GM21723 (cell line): ENCODE results near the gene CIDEB.
A peak's percentile ranks its signal among the peaks of the same experiment; 100 is the strongest.

Experiments used
- ATAC-seq: cut with Tn5 transposase; IDR thresholded peaks from one replicate; pipeline ENCODE4 v1.9.1; 2021; ENCODE audit warnings: mild to moderate bottlenecking, moderate library complexity; ENCODE audit not compliant: unreplicated experiment

CIDEB gene

DNA sequence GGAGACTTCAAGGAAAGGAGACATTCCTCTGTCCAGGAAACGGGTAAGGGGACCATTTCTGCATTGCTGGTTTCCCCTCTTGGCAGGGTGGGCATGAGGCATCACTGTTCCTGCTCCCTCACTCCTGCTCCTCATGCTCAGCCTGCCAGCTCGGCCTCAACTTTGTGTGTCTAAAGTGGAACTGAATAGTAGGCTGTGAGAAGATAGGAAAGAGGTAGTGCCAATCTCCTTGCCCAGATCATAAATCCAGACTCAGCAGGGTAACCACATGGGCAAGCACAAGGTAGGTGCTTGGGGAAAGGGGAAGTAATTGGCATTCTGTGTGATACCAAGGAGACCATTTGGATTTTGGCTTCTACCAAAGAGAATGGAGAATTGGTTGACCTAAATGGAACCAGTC, 6.1 kb upstream of the CIDEB start:
- ATAC-seq: no peak

DNA sequence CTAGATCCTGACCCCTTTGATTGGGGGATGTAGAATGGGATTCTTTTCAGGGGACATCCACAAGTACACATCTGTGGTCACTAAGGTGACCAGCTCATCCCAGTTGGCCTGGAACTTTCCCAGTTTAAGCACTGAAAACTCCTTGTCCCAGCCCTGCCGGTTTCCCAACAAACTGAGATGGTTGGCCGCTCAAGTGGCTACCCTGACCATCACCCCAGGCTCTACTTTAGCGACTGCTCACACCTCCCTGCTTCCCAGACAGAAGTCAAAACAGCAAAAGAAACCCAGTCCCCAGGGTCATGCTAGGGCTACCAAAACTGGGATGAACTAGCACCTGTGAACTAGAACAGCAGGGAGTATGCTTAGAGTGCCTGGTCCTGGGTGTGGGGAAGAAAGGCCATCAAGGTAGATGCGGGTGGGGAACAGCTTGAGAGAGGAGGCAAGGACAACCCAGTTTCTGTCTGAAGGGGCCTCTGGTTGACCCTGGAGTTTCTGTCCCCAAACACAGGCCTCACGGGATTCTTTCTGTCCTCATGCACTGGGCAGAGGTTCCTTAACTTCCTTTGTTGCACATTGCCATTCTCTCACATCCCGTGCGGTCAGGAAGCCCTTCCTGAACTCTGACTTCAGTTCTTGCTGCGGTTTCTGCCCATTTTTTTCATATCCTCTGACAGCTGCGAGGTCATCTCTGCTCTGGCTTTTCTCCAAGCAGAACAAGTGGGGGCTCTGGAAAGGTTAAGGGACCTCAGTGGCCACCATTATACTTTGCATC, 5.1 kb upstream of the CIDEB start:
- ATAC-seq: no peak

DNA sequence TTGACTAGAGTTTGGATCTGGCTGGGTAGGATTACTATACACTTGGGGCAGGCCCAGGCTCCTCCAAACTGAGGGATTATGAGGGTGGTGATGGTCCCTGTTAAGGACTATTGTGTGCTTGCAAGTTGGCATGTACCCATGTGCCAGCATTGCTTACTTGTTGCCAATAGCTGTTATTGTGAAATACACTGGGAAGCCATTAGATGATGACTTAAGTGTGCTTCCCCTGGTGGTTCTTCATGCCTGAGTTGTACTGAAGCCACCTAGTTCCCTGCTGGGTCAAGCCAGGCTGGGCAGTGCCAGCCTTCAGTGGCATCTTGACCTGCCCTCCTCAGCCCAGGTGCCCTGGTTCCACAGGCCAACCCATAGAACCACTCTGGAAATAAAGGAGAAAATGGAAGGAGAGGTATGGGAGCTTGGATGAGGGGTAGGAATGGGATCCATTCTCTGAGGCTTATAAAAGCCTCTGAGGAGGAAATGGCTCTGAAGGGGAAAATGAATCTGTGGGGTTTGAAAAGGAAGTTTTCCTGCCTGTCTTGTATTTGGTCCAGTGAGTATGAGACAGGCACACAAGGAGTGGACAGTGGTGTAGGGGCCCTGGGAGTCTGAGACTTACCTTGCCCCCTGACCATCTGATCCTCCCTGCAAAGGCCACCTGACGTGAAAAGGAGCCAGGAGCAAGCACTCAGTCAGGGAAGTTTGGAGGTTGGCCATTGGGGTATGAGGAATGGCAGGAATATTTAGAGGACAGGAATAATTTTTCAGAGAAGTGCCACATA, 4.2 kb upstream of the CIDEB start:
- ATAC-seq: no peak

DNA sequence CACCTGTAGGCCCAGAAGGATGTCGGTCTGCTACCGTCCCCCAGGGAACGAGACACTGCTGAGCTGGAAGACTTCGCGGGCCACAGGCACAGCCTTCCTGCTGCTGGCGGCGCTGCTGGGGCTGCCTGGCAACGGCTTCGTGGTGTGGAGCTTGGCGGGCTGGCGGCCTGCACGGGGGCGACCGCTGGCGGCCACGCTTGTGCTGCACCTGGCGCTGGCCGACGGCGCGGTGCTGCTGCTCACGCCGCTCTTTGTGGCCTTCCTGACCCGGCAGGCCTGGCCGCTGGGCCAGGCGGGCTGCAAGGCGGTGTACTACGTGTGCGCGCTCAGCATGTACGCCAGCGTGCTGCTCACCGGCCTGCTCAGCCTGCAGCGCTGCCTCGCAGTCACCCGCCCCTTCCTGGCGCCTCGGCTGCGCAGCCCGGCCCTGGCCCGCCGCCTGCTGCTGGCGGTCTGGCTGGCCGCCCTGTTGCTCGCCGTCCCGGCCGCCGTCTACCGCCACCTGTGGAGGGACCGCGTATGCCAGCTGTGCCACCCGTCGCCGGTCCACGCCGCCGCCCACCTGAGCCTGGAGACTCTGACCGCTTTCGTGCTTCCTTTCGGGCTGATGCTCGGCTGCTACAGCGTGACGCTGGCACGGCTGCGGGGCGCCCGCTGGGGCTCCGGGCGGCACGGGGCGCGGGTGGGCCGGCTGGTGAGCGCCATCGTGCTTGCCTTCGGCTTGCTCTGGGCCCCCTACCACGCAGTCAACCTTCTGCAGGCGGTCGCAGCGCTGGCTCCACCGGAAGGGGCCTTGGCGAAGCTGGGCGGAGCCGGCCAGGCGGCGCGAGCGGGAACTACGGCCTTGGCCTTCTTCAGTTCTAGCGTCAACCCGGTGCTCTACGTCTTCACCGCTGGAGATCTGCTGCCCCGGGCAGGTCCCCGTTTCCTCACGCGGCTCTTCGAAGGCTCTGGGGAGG, 3.1 kb upstream of the CIDEB start, which contains the start of gene LTB4R:
TSS of gene LTB4R (plus strand) at position 857 of the 959 bp plus-strand sequence. CDS start 4,150 bp downstream, outside the sequence.
- peak; percentile 73 for ATAC-seq

DNA sequence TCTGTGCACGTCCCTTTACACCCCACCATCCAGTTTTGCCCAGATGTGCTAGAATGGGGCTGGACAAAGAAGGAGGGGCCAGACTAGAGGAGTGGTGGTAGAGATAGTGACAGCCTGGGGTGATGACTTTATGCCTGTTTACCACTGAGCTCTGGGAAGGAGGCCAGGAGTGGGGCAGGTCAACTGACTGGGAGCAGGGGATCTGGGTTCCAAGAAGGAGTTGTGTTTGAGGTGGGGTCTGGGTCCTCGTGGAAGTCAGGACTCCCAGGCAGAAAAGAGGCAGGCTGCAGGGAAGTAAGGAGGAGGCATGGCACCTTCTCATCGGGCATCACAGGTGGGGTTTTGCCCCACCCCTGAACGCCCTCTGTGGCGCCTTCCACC, 2.5 kb upstream of the CIDEB start:
- no peak for ATAC-seq

DNA sequence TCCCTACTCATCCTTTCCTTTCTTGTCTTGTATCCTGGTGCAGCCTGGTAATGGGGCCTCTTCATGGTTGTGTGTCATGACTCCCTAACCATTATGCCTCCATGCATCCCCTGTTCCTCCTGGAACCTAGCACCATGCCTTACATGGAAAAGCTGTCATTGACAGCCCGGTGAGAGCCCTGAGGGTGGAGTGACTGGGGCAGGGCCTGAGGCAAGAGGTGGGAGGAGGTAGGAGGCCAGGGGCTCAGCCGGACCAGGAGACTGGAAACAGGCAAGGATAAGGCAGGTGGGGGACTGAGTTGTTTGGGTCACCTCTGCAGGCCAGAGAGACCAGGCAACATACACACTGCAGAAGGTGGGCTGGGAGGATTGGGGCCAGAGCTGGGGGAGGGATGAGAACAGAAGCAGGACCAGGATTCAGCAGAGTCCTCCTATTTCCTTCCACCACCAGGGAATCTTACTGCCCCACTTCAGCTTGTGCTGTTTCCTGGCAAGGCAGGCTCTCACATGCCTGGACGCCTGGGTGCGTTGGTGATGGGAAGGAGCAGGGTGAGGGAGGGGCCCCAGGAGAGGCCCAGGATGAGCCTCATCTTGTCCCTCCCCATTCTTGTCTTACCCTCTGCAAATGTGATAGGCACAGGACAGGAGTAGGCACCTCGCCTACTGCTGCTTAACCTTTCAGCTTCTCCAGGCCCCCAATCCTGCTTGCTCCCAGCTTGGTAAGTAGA, 1.9 kb upstream of the CIDEB start, which contains the start of gene LTB4R2:
TSS of gene LTB4R2 (plus strand) at position 603 of the 727 bp plus-strand sequence. CDS start 525 bp downstream, outside the sequence.
- ATAC-seq: no peak

DNA sequence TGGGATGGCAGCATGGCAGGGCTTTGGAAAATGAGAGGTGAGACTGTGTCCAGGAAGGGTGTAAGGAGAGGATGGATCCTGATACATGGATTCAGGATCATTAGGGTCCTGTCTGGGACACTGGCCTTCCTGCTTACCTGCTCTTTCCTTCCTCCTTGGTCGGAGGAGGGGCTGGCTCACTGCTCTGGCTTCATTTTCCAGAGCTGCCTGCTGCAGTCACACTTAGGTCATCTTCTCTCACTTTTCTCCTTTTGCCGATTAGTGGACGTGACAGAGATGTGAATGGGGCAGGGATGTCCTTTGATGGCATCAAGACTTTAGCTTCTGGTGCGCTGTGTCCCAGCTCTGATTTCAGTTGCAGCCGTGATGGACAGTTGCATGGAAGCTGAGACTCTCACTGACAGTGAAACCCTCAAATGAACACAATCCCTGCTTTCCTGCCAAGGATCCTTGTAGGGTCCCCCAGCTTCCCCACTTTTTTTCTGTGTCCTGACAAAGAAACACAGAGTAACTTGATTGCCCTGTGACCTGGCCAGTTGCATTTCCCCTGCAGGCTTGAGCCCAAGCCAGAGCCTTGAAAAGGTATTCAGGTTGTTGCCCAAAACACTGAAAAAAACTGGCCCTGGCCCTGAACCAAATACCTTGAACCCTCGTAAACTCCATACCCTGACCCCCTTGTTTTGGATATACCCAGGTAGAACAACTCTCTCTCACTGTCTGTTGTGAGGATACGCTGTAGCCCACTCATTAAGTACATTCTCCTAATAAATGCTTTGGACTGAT, 756 bp upstream of the CIDEB start:
- no peak for ATAC-seq

DNA sequence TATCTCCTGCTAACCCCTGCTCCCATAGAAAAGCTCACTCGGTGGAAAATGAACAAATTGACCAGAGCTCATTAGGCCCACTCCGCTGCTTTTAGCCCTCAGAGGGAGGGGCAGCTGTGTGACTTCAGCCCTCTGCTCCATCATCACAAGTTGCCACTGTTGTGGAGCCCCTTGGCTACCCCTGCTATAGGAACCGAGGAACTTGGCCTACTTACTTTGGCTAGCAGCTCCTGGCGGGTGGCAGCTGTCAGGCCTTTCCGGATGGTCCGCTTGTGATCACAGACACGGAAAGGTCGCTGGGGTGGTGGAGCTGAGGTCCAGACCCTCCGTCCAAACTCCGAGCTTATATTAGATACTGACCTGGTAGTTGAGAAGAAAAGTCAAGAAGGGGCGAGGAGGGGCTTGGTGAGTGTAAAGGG, 612 bp downstream of the CIDEB start:
- ATAC-seq: no peak

DNA sequence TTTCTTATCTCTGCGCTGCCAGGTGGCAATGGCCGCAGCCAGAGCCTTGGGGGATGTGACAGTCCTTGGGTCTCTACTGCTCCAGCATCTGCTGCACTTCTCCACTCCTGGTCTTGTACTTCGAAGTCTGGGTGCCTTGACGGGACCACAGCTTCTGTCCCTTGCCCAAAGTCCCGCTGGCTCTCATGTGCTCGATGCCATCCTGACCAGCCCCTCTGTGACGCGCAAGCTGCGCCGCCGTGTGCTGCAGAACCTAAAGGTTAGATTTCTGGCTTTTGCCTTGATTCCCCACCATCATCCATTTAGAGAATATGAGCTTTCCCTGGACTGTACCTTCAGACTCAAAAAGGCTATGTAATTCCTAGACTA, 3.8 kb downstream of the CIDEB start:
- no peak for ATAC-seq

DNA sequence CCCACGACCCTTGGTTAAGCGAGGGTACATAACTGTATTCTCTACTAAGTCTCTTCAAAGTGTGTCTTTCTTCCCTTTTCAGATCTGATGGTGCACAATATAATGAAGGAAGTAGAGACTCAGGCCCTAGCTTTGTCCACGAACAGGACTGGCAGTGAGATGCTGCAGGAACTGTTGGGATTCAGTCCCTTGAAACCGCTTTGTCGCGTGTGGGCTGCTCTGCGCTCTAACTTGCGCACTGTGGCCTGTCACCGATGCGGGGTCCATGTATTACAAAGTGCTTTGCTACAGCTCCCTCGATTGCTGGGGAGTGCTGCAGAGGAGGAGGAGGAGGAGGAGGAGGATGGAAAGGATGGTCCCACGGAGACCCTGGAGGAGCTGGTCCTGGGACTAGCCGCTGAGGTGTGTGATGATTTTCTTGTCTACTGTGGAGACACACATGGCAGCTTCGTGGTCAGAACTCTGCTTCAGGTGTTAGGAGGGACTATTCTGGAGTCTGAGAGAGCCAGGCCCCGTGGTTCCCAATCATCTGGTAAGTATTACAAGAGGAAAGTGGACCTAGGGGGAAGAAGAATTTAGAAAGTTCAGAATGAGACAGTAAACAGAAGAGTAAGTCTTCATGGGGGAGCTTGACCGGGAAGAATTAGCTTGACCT, 7.3 kb downstream of the CIDEB start:
- no peak for ATAC-seq

DNA sequence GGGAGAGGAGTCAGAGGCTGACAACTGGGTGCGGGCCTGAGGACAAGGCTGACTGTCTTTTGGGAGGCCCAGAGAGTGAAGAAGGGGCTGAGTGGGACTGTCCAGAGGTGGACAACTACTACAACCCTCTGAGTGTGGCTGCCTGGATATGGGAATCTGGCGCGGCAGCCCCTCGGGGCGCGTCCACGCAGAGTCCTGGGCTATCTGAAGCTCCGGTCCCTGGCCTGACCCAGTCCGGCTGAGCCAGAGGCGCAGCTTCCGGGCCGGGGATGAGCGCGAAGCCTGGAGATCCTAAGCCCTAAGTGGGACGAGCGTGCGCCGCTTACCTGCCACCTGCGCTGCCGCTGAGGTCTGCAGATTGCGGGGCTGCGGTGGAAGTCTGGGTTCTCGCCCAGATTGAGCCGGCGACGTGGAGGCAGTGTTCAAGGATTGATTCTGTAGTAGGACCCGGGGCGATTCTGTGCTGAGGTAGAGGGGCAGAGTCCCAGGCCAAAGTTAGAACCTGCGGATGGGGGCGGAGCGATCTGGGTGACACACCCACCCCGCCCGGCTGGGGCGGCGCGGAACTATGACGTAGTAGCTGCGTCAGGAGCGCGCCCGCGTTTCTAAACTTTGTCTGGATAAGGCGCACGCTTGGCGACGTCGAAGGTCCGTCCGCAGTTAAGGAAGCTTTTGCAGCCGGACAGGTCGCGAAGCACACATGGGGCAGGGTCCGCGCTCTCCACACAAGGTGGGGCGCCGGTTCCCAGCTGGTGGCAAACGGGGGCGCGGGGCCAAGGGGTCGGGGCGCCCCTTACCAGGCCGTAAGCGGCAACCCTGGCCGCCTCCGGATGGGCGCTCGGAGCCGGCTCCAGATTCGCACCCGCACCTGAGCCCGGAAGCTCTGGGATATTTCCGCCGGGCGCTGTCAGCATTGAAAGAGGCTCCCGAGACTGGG, 8.3 kb downstream of the CIDEB start, which contains the start of the genes DHRS1 and NOP9:
TSS of gene DHRS1 (minus strand) at position 526 of the 937 bp plus-strand sequence. CDS start 674 bp downstream, outside the sequence.
TSS of gene NOP9 (plus strand) at position 596 of the 937 bp plus-strand sequence. CDS start at position 701, 105 bp downstream.
- ATAC-seq: peak; percentile 78

DNA sequence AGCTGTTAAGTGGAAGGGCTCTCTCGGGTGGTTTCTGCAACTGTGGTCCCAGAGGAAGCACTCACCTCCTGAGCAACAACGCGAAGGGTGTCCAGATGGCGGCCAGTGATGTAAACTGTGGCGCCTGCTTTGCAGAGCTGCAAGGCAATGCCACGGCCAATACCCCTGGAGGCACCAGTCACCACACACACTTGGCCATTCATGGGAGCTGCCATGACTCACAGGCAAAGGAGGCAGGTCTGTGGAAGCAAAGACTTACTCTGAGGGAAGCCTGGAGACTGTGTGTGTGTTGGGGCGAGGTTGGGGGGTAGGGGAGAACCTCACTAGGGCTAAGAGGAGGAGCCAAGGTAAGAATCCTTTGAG, 8.9 kb downstream of the CIDEB start:
- ATAC-seq: no peak

DNA sequence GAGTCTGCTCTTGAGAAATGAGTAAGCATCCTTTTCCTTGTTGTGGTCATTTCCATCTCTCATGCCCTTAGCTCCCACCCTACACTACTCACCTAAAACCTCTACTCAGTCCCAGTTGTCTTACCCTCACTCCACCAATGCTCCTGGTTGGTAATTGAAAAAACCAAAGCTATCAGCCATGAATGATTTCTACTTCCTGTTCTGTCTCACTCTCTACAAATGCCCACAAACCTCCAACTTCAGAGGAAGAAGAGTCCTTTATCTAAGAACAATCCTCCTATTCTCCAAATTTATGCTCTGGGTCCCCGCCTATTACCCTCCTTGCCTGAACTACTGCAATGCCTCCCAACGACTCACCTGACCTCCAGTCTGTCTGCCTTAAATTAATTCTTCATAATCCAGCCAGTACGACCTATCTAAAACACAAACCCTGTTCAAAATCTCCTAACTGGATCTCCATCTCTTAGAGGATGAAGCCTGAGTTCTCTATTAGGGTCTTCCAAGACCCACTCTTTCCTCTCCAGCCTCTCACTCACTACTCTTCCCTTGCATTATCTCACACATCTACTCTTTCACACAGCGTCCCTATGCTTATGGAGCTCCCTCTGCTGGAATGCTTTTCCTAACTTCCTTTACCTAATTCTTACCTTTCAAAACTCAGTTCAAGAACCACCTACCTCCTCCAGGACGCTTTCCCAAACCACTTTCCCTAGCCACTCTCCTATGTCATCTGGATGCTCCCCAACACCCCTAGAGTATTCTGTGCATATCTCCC, 10.4 kb downstream of the CIDEB start:
- peak; percentile 8 for ATAC-seq

DNA sequence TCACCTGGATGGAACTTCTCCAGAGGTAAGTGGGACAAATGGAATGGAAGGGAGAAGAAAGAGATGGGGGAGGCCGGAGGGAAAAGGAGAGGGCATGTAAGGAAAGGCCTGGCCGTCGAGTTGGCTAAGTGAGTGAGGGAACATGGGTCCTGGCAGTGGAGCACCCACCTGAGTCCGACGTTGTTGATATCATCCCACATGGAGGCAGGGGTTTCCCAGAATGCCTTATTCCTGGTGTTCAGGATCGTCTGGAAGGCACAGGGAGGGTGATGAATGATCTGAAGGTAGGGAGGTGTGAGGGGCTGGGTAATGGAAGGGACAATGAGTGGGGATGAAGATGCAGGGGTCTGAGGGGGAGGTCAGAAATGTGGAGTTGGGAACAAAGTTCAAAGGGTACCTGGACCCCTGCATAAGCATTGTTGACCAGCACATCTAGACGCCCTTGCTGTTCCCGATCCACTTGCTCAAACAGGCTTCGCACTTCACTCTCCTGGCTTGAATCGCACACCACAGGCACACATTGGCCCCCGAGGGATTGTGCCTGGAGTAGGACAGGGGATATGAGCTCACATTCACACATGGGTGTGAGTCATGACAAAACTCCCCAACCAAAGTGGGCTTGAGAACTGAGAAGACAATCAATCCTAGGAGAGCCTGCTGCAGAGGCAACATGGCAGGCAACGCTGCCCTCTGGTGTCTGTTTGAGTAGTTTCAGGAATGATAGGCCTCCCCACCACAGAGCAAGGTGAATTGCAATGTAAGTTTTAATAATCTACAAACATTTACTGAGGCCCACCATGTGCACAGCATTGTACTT, 11.2 kb downstream of the CIDEB start:
- ATAC-seq: peak; percentile 43

DNA sequence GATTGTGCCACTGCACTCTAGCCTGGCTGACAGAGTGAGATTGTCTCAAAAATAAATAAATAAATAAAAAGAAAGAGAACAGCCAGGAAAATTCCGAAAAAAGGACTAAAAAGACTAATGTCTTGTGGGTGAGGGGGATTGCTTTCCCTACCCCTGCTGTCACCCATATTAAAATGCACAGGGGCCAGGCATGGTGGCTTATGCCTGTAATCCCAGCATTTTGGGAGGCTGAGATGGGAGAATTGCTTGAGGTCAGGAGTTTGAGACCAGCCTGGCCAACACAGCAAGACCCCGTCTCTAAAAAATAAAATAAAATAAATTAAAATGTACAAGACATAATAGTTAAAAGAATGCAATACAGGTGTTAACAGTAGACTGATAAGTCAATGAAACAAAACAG, 14.3 kb downstream of the CIDEB start:
- no peak for ATAC-seq
